GM12872 (cell line): ENCODE data around the gene LGR4.

Source experiments
- TF ChIP-seq, protein P1 (sequence below): IDR thresholded peaks from 3 replicates; pipeline ENCODE4 v1.5.1; 2011; ENCODE audit warnings: low read depth, mild to moderate bottlenecking, low read length, moderate library complexity; ENCODE audit not compliant: insufficient read depth

The LGR4 gene

DNA sequence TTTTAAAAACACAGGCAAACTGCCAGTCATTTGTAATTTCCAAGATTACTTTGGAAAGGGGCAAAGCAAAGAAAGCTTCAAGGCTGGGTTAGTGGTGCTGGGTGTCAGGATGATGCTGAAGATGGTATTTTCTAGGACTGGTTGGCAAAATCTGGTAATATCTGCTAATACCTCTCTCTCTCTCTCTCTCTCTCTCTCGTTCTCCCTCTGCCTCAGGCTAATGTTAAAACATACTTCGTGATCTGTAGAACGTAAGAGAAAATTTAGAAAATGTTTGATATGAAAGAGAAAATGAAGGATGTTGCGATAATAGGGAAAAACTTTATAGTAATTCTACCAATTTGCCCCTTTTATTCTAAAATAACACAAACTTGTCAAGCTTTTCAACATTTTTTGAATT, 9.4 kb upstream of the LGR4 start:
- TF ChIP-seq, protein P1, sequence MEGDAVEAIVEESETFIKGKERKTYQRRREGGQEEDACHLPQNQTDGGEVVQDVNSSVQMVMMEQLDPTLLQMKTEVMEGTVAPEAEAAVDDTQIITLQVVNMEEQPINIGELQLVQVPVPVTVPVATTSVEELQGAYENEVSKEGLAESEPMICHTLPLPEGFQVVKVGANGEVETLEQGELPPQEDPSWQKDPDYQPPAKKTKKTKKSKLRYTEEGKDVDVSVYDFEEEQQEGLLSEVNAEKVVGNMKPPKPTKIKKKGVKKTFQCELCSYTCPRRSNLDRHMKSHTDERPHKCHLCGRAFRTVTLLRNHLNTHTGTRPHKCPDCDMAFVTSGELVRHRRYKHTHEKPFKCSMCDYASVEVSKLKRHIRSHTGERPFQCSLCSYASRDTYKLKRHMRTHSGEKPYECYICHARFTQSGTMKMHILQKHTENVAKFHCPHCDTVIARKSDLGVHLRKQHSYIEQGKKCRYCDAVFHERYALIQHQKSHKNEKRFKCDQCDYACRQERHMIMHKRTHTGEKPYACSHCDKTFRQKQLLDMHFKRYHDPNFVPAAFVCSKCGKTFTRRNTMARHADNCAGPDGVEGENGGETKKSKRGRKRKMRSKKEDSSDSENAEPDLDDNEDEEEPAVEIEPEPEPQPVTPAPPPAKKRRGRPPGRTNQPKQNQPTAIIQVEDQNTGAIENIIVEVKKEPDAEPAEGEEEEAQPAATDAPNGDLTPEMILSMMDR = no peak

DNA sequence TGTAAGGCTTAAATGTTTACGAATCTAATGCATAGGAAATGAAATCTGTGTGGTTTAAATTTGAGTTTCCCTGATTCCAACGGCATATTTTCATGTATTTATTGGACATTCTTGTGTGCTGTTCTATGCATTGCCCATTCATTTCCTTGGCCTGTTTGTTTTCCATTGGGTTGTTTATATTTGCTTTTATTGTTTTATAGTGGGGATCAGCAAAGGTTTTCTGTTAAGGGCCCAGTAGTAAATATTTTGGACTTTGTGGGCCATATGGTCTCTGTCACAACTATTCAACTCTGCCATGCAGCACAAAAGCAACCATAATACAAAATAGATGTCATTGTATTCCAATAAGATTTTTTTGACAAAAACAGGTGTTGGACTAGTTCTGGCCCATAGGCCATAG, 5.2 kb upstream of the LGR4 start:
- TF ChIP-seq, protein P1 = no peak

DNA sequence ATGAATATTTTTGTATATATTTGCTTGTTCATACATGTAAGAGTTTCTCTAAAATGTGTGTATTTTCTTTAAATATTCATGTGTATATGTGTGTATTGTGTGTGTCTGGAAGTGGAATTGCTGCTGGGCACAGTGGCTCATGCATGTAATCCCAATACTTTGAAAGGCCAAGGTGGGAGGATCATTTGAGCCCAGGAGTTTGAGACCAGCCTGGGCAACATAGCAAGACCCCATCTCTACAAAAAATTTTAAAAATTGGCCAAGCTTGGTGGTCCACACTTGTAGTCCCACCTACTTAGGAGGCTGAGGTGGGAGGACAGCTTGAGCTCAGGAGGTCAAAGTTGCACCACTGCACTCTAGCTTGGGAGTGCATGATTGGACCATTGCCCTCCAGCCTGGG, 4.7 kb upstream of the LGR4 start:
- TF ChIP-seq, protein P1 = no peak

DNA sequence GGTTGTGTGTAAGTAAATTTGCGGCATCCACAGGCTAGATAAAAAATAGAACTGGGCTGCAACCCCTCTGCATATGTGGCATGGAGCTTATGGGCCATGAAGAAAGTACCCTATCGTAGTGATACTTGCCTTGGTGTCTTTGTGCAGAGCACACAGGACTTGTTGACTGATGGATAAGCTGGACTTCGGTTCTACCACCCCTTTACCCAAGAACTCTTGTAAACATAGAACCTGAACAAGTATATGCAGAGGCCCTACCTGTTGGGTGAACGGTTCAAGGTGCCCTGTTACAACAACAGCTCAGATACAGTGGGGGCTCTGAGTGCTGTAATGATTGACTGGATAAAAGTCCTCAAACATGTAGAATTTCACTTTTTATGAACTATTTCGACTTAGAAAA, 3.0 kb upstream of the LGR4 start:
- TF ChIP-seq, protein P1 = no peak

DNA sequence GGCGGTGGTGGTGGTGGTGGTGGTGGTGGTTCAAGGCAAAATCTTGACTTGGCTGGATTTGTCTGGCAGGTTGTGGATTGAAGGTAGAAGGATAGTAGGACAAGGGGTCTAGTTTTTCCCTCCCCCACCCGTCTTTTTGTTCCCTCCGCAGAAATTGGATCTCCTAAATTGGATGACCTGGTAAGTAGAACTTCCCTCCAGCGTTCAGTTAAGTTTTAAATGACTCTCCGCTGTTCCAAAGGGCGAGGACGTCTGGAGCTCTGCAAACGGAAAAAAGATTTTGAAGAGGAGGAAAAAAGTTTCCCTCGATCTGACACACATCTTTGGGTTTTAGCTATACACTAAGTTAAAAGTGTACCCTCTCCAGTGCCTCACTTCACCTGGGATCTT, 422 bp upstream of the LGR4 start:
- TF ChIP-seq, protein P1 = no peak

DNA sequence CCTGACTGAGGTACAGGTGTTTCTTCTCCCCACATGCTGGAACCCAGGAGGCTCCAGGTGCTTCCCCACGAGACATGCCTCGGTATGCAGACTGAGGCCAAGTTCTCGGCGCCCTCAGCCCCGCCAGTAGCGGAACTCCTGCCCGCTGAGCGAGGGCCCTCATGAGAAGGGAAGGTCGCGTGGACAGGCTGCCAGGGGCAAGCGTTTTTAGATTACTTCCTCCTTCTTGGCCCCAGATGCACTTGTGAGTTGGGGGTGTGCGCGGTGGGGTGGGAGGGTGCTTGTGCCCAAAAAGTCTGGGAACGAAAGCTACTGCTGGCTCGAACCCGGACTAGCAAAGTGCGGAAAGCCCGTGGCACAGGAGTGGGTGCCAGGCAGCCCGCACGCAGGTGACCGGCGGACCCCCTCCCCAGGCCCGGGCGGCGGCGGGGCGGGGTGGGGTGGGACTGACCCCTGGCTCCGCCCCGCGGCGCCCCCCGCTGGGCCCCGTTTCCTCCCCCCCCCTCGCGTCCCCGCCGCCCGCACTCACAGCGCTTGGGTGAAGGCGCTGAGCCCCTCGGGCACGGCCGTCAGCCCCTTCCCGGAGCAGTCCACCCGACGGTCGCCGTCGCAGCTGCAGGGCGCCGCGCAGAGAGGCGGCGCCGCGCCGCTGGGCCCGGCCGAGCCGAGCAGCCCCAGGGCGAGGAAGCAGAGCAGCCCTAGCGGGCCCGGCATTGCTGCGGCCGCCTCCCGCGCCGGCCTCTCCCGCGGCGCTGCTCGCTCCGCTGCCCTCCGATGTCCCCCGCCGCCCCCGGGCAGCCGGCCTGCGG, 797 bp downstream of the LGR4 start:
- TF ChIP-seq, protein P1 = no peak

DNA sequence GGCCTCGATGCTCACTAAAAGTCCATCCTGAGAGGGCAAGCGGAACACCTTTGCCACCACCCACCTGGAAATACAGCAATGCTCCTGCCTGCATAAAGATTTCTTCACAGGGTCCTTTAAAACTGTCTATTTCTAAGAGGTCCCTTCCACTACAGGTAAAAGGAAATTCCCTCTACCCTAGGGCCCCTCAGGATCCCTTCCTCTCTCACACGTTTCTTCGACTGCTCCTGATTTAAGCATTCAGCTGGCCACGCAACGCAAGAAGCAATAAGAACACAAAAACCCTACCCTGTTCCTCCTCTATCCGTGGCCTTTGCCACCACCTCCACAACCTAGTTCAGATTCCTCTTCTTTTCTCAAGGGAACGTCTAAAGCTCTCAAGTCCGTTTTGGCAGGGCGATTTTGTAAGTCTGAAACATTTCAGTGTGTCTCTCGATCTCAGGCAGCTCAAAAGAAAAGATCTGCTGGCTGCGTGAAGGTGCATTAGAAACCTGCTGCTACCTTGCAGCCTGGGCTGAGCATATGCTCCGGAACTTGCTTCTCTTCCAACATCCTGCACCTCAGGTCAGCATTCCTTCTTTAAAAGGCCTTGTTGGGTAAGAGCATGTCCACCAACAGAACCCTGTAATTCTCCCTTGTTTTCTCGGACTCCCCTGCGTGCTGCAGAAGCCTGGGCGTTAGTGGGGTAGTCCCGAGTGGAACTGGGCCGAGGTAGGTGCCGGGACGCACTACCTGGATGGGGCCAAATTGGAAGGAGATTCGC, 1.6 kb downstream of the LGR4 start:
- TF ChIP-seq, protein P1 = no peak
